ENCODE measurements around the gene EPHB1.
"Not testable (repeated sequence)": the region's sequence is repeated elsewhere in the genome, so short reads cannot be mapped to it uniquely, and the experiment has no call there.

Gene EPHB1

DNA sequence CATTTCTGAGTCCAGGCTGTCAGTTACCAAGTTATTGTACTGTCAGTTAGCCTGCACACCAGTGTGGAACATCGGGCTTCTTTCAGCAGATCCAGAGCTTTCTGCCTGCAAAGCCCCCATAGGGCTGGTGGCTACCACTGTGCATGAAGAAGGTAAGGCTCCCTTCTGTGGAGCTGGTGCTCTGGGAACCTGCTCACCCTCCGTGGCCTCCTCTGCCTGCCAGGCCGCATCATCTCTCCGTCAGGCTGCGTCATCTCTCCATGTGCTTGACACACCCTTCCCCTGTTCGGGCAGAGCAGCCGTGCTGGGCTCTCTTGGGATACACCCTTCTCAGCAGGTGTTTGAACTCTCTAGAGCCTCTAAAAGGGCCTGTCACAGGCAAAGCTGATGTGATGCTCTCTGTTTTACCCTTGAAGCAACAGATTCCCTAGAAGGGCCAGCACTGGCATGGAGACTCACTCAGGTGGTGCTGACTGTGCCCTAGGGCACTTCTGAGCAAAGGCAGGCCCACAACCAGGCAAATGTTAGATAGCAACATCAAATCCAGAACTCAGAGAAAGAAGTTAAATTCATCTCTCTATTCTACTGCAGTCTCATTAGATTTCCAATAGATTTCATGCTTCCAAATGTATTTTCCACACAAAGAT, 261.1 kb downstream of the EPHB1 start:
- TF ChIP-seq, protein P1, sequence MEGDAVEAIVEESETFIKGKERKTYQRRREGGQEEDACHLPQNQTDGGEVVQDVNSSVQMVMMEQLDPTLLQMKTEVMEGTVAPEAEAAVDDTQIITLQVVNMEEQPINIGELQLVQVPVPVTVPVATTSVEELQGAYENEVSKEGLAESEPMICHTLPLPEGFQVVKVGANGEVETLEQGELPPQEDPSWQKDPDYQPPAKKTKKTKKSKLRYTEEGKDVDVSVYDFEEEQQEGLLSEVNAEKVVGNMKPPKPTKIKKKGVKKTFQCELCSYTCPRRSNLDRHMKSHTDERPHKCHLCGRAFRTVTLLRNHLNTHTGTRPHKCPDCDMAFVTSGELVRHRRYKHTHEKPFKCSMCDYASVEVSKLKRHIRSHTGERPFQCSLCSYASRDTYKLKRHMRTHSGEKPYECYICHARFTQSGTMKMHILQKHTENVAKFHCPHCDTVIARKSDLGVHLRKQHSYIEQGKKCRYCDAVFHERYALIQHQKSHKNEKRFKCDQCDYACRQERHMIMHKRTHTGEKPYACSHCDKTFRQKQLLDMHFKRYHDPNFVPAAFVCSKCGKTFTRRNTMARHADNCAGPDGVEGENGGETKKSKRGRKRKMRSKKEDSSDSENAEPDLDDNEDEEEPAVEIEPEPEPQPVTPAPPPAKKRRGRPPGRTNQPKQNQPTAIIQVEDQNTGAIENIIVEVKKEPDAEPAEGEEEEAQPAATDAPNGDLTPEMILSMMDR (IDR thresholded peaks at IDR 0.05; ENCODE audit: borderline replicate concordance, insufficient read depth, low read depth, low read length): no peak

GRCh38 chr3:135056733-135057310, 261.8 kb downstream of the EPHB1 start:
- TF ChIP-seq, protein P1 (IDR thresholded peaks at IDR 0.05; ENCODE audit: borderline replicate concordance, insufficient read depth, low read depth, low read length): no peak

More for the DNA sequence above, 261.1 kb downstream of the EPHB1 start:
- no peak overlapping the region for H3K4me3 ChIP-seq (ENCODE audit: low read depth, low read length)

GRCh38 chr3:135057996-135058395, 262.9 kb downstream of the EPHB1 start:
- TF ChIP-seq, protein P1 (IDR thresholded peaks at IDR 0.05; ENCODE audit: borderline replicate concordance, insufficient read depth, low read depth, low read length): no peak
- no peak overlapping the region for H3K4me3 ChIP-seq (ENCODE audit: low read depth, low read length)

More at GRCh38 chr3:135056733-135057310, 261.8 kb downstream of the EPHB1 start:
- no peak overlapping the region for H3K4me3 ChIP-seq (ENCODE audit: low read depth, low read length)

DNA sequence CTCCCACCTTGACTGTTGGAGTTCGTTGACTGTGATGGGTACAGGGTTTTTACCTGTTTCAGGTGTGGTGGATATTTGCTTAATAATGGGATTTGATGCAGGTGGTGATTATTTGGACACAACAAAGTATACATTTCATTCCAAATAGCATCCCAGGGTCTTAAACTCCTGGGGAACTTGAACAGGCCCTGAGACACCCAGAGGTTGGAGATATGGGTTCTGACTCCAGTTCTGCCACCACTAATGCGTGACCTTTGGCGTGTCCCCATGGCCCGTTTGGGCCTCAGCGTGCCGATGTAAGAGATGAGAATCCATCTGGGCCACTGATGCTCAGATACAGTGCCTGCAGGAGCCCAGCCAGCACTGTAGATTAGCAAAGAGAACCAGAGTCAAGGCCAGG, 264.5 kb downstream of the EPHB1 start:
- TF ChIP-seq, protein P1 (IDR thresholded peaks at IDR 0.05; ENCODE audit: borderline replicate concordance, insufficient read depth, low read depth, low read length): no peak
- no peak overlapping the region for H3K4me3 ChIP-seq (ENCODE audit: low read depth, low read length)

- not testable (repeated sequence) for H3K4me3 ChIP-seq (ENCODE audit: low read depth, low read length)
Observed at GRCh38 chr3:135066844-135067727, 272.0 kb downstream of the EPHB1 start.

DNA sequence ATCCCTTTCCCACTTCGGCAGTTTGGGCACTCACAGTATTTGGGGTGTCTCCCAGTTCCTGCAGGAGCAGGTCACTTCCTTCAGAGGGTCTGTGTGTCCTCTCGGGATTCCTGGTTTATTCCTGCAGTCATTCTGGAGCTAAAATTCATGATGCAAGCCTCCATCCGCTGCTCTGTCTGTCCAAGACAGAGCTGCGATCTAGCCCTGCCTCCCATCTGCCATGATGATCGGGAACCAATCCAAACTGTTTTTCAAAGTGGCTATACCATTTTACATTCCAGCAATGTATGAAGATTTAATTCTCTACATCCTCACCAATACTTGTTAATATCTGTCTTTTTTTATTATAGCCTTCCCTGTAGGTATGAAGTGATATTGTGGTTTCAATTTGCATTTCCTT, 273.0 kb downstream of the EPHB1 start:
- TF ChIP-seq, protein P1 (IDR thresholded peaks at IDR 0.05; ENCODE audit: borderline replicate concordance, insufficient read depth, low read depth, low read length): no peak
- no peak overlapping the region for H3K4me3 ChIP-seq (ENCODE audit: low read depth, low read length)

- TF ChIP-seq, protein P1 (IDR thresholded peaks at IDR 0.05; ENCODE audit: borderline replicate concordance, insufficient read depth, low read depth, low read length): no peak
- no peak overlapping the region for H3K4me3 ChIP-seq (ENCODE audit: low read depth, low read length)
Observed at GRCh38 chr3:135069406-135069805, 274.3 kb downstream of the EPHB1 start.
